ENCODE measurements around the gene CNNM4.
A peak's percentile ranks its signal among the peaks of the same experiment; 100 is the strongest.

Gene CNNM4

GRCh38 chr2:96843538-96844268 lies 83.0 kb downstream of the CNNM4 start, which contains the start of gene ANKRD23:
Gene ANKRD23, minus strand, starts transcription at chr2:96844021. Its CDS starts 29 bp downstream, at chr2:96843992.
- no peaks in the 10 kb centered on the region for H3K27me3 ChIP-seq (replicated peaks; ENCODE audit: control insufficient read depth, insufficient read depth, low read length, poor library complexity, severe bottlenecking)
- H3K4me1 ChIP-seq (ENCODE audit: control insufficient read depth, insufficient read depth, low read length, poor library complexity, severe bottlenecking): peaks cover 13% of the 10 kb centered on the region
- H3K9me3 ChIP-seq (ENCODE audit: control insufficient read depth, low read length): no peaks in the 10 kb centered on the region
- DNase-seq: no peak
- no peak within 1 kb of the TSS for H3K4me3 ChIP-seq (ENCODE audit: insufficient read depth, low read depth, low read length, poor library complexity, severe bottlenecking)
- H3K27ac ChIP-seq (ENCODE audit: insufficient read depth, low read length, poor library complexity, severe bottlenecking): no peak within 1 kb of the TSS
- H3K36me3 ChIP-seq (ENCODE audit: control insufficient read depth, insufficient read depth, low read length): peaks cover 20% of the 10 kb centered on the region

- Histone ChIP-seq H3K9me3 (ENCODE audit: control insufficient read depth, low read length) (no peaks in the 10 kb centered on the region), H3K27me3 (replicated peaks; ENCODE audit: control insufficient read depth, insufficient read depth, low read length, poor library complexity, severe bottlenecking) (no peaks in the 10 kb centered on the region), H3K36me3 (ENCODE audit: control insufficient read depth, insufficient read depth, low read length) (peaks cover 20% of the 10 kb centered on the region), H3K4me1 (ENCODE audit: control insufficient read depth, insufficient read depth, low read length, poor library complexity, severe bottlenecking) (peaks cover 6% of the 10 kb centered on the region), H3K4me3 (ENCODE audit: insufficient read depth, low read depth, low read length, poor library complexity, severe bottlenecking) (no peak overlapping the region), H3K27ac (ENCODE audit: insufficient read depth, low read length, poor library complexity, severe bottlenecking) (no peak overlapping the region)
- DNase-seq: no peak
These were observed 83.7 kb downstream of the CNNM4 start for GRCh38 chr2:96844405-96844808.

GRCh38 chr2:96846825-96847224 lies 86.1 kb downstream of the CNNM4 start:
- H3K27ac ChIP-seq (ENCODE audit: insufficient read depth, low read length, poor library complexity, severe bottlenecking): no peak overlapping the region
- H3K27me3 ChIP-seq (replicated peaks; ENCODE audit: control insufficient read depth, insufficient read depth, low read length, poor library complexity, severe bottlenecking): no peaks in the 10 kb centered on the region
- H3K4me1 ChIP-seq (ENCODE audit: control insufficient read depth, insufficient read depth, low read length, poor library complexity, severe bottlenecking): no peaks in the 10 kb centered on the region
- no peaks in the 10 kb centered on the region for H3K9me3 ChIP-seq (ENCODE audit: control insufficient read depth, low read length)
- DNase-seq: no peak
- H3K4me3 ChIP-seq (ENCODE audit: insufficient read depth, low read depth, low read length, poor library complexity, severe bottlenecking): no peak overlapping the region
- peaks cover 33% of the 10 kb centered on the region for H3K36me3 ChIP-seq (ENCODE audit: control insufficient read depth, insufficient read depth, low read length)

GRCh38 chr2:96847586-96847985 lies 86.9 kb downstream of the CNNM4 start:
- H3K4me3 ChIP-seq (ENCODE audit: insufficient read depth, low read depth, low read length, poor library complexity, severe bottlenecking): no peak overlapping the region
- H3K27me3 ChIP-seq (replicated peaks; ENCODE audit: control insufficient read depth, insufficient read depth, low read length, poor library complexity, severe bottlenecking): no peaks in the 10 kb centered on the region
- H3K9me3 ChIP-seq (ENCODE audit: control insufficient read depth, low read length): no peaks in the 10 kb centered on the region
- peaks cover 37% of the 10 kb centered on the region for H3K36me3 ChIP-seq (ENCODE audit: control insufficient read depth, insufficient read depth, low read length)
- no peak overlapping the region for H3K27ac ChIP-seq (ENCODE audit: insufficient read depth, low read length, poor library complexity, severe bottlenecking)
- no peak for DNase-seq
- no peaks in the 10 kb centered on the region for H3K4me1 ChIP-seq (ENCODE audit: control insufficient read depth, insufficient read depth, low read length, poor library complexity, severe bottlenecking)

GRCh38 chr2:96848264-96848663 lies 87.6 kb downstream of the CNNM4 start:
- no peaks in the 10 kb centered on the region for H3K4me1 ChIP-seq (ENCODE audit: control insufficient read depth, insufficient read depth, low read length, poor library complexity, severe bottlenecking)
- no peak overlapping the region for H3K4me3 ChIP-seq (ENCODE audit: insufficient read depth, low read depth, low read length, poor library complexity, severe bottlenecking)
- no peak for DNase-seq
- no peaks in the 10 kb centered on the region for H3K27me3 ChIP-seq (replicated peaks; ENCODE audit: control insufficient read depth, insufficient read depth, low read length, poor library complexity, severe bottlenecking)
- peaks cover 44% of the 10 kb centered on the region for H3K36me3 ChIP-seq (ENCODE audit: control insufficient read depth, insufficient read depth, low read length)
- H3K27ac ChIP-seq (ENCODE audit: insufficient read depth, low read length, poor library complexity, severe bottlenecking): no peak overlapping the region
- H3K9me3 ChIP-seq (ENCODE audit: control insufficient read depth, low read length): no peaks in the 10 kb centered on the region

- no peaks in the 10 kb centered on the region for H3K27me3 ChIP-seq (replicated peaks; ENCODE audit: control insufficient read depth, insufficient read depth, low read length, poor library complexity, severe bottlenecking)
- DNase-seq: no peak
- H3K36me3 ChIP-seq (ENCODE audit: control insufficient read depth, insufficient read depth, low read length): peaks cover 39% of the 10 kb centered on the region
- no peaks in the 10 kb centered on the region for H3K9me3 ChIP-seq (ENCODE audit: control insufficient read depth, low read length)
- no peak overlapping the region for H3K4me3 ChIP-seq (ENCODE audit: insufficient read depth, low read depth, low read length, poor library complexity, severe bottlenecking)
- H3K27ac ChIP-seq (ENCODE audit: insufficient read depth, low read length, poor library complexity, severe bottlenecking): no peak overlapping the region
- peaks cover 11% of the 10 kb centered on the region for H3K4me1 ChIP-seq (ENCODE audit: control insufficient read depth, insufficient read depth, low read length, poor library complexity, severe bottlenecking)
These were observed 92.0 kb downstream of the CNNM4 start for GRCh38 chr2:96852667-96853066.

- DNase-seq: no peak
- peaks cover 11% of the 10 kb centered on the region for H3K4me1 ChIP-seq (ENCODE audit: control insufficient read depth, insufficient read depth, low read length, poor library complexity, severe bottlenecking)
- no peak overlapping the region for H3K4me3 ChIP-seq (ENCODE audit: insufficient read depth, low read depth, low read length, poor library complexity, severe bottlenecking)
- no peak overlapping the region for H3K27ac ChIP-seq (ENCODE audit: insufficient read depth, low read length, poor library complexity, severe bottlenecking)
- H3K36me3 ChIP-seq (ENCODE audit: control insufficient read depth, insufficient read depth, low read length): peaks cover 32% of the 10 kb centered on the region
- no peaks in the 10 kb centered on the region for H3K27me3 ChIP-seq (replicated peaks; ENCODE audit: control insufficient read depth, insufficient read depth, low read length, poor library complexity, severe bottlenecking)
- H3K9me3 ChIP-seq (ENCODE audit: control insufficient read depth, low read length): no peaks in the 10 kb centered on the region
These were observed 92.6 kb downstream of the CNNM4 start for GRCh38 chr2:96853321-96853720.

- Histone ChIP-seq H3K4me3 (ENCODE audit: insufficient read depth, low read depth, low read length, poor library complexity, severe bottlenecking) (peak overlapping the region; percentile 56), H3K9me3 (ENCODE audit: control insufficient read depth, low read length) (no peaks in the 10 kb centered on the region), H3K36me3 (ENCODE audit: control insufficient read depth, insufficient read depth, low read length) (peaks cover 36% of the 10 kb centered on the region), H3K4me1 (ENCODE audit: control insufficient read depth, insufficient read depth, low read length, poor library complexity, severe bottlenecking) (peaks cover 30% of the 10 kb centered on the region), H3K27me3 (replicated peaks; ENCODE audit: control insufficient read depth, insufficient read depth, low read length, poor library complexity, severe bottlenecking) (no peaks in the 10 kb centered on the region), H3K27ac (ENCODE audit: insufficient read depth, low read length, poor library complexity, severe bottlenecking) (peak overlapping the region; percentile 73)
- peak in 1 of 3 donors; percentile 14 for DNase-seq
These were observed 96.3 kb downstream of the CNNM4 start for GRCh38 chr2:96856776-96857666.

GRCh38 chr2:96857667-96858372 lies 97.1 kb downstream of the CNNM4 start, which contains the start of gene ANKRD39:
Gene ANKRD39, minus strand, starts transcription at chr2:96858016. Its CDS starts 29 bp downstream, at chr2:96857987.
- H3K27me3 ChIP-seq (replicated peaks; ENCODE audit: control insufficient read depth, insufficient read depth, low read length, poor library complexity, severe bottlenecking): no peaks in the 10 kb centered on the region
- H3K36me3 ChIP-seq (ENCODE audit: control insufficient read depth, insufficient read depth, low read length): peaks cover 37% of the 10 kb centered on the region

More at GRCh38 chr2:96857667-96858372, 97.1 kb downstream of the CNNM4 start, which contains the start of gene ANKRD39:
- peak; percentile 96 for DNase-seq
- peaks cover 30% of the 10 kb centered on the region for H3K4me1 ChIP-seq (ENCODE audit: control insufficient read depth, insufficient read depth, low read length, poor library complexity, severe bottlenecking)
- peak within 1 kb of the TSS; percentile 73 for H3K27ac ChIP-seq (ENCODE audit: insufficient read depth, low read length, poor library complexity, severe bottlenecking)
- H3K9me3 ChIP-seq (ENCODE audit: control insufficient read depth, low read length): no peaks in the 10 kb centered on the region
- H3K4me3 ChIP-seq (ENCODE audit: insufficient read depth, low read depth, low read length, poor library complexity, severe bottlenecking): peak within 1 kb of the TSS; percentile 56
